MCF 10A (cell line): Measurements from ENCODE around the gene BMPER. TPM values are rescaled to one million over a fixed set of nuclear protein-coding genes. Genes with fewer than 3 reads are reported as not detected.

ENCODE experiments used
- BruUV-seq: library from RNA; stranded (reverse); fragments of 400-500 nt; replicated peaks from 2 replicates; lab custom pipeline; 2021; lab: Mats Ljungman, UMichigan
- CTCF ChIA-PET: fragments of 300-600 bp; sonication (Branson Sonifier 250); formaldehyde crosslinking; extraction: SDS; loops from one replicate; lab custom pipeline; 2021; ENCODE audit warnings: antibody characterized with exemption, inconsistent platforms; lab: Yijun Ruan, JAX
- POLR2A ChIA-PET: fragments of 300-600, 350-650 bp; sonication (Branson Sonifier 250); formaldehyde crosslinking; extraction: SDS; loops from one replicate; lab custom pipeline; 2020; ENCODE audit warnings: antibody characterized with exemption, inconsistent platforms; lab: Yijun Ruan, JAX
- DNase-seq: peaks from one replicate; pipeline ENCODE4 v3.0.0-alpha.2; 2018; ENCODE audit not compliant: unreplicated experiment
- H3K27ac Mint-ChIP-seq: one replicate; pipeline ENCODE4 v1.8.0; 2022; ENCODE audit warnings: mild to moderate bottlenecking, low read depth, mixed read lengths; ENCODE audit not compliant: unreplicated experiment
- H3K27me3 Mint-ChIP-seq: one replicate; pipeline ENCODE4 v1.8.0; 2022; ENCODE audit warnings: mixed read lengths; ENCODE audit not compliant: insufficient read depth, unreplicated experiment
- H3K36me3 Mint-ChIP-seq: one replicate; pipeline ENCODE4 v1.8.0; 2022; ENCODE audit warnings: mild to moderate bottlenecking, moderate library complexity, mixed read lengths; ENCODE audit not compliant: insufficient read depth, unreplicated experiment
- H3K4me1 Mint-ChIP-seq: one replicate; pipeline ENCODE4 v1.8.0; 2022; ENCODE audit warnings: mixed read lengths; ENCODE audit not compliant: insufficient read depth, unreplicated experiment
- H3K4me3 Mint-ChIP-seq: one replicate; pipeline ENCODE4 v1.8.0; 2022; ENCODE audit warnings: mild to moderate bottlenecking, moderate library complexity, mixed read lengths; ENCODE audit not compliant: unreplicated experiment
- H3K9me3 Mint-ChIP-seq: one replicate; pipeline ENCODE4 v1.8.0; 2022; ENCODE audit warnings: mixed read lengths; ENCODE audit not compliant: unreplicated experiment
- CTCF ChIP-seq: fragments of 200-600 bp; IDR thresholded peaks from one replicate; pipeline ENCODE4 v1.8.0; 2022; ENCODE audit warnings: antibody characterized with exemption, mild to moderate bottlenecking; ENCODE audit not compliant: unreplicated experiment
- intact Hi-C: fragments of 100-400 bp; cut with micrococcal nuclease; formaldehyde crosslinking; loops from 2 replicates; pipeline ENCODE4 v1.14.1; 2022
- total RNA-seq: library from RNA; stranded (reverse); gene quantifications from 2 replicates; pipeline ENCODE4 v1.2.3, GENCODE V29; 2022

Gene BMPER
- total RNA-seq, 1 experiment from 2014 or later = 0.40 TPM

- Mint-ChIP-seq H3K27me3 (no peaks in the 10 kb centered on the region), H3K9me3 (no peaks in the 10 kb centered on the region), H3K27ac (no peak overlapping the region), H3K4me3 (no peak overlapping the region), H3K4me1 (peaks cover 15% of the 10 kb centered on the region), H3K36me3 (peaks cover 5% of the 10 kb centered on the region)
- ChIA-PET POLR2A (interaction anchor here (0.6 to 0.7 kb wide), 2 partner anchors 13 to 35 kb away, joined by 3 read pairs; no protein-coding TSS in a partner anchor), CTCF (interaction anchor here (0.9 to 1.1 kb wide), 3 partner anchors 21 to 84 kb away, joined by 3 to 5 read pairs (median 5); no protein-coding TSS in a partner anchor)
- no TSS peak for BruUV-seq
- TF ChIP-seq CTCF = no peak
- DNase-seq = peak; percentile 43
- intact Hi-C loops = no loop called here
These were observed 161.9 kb downstream of the BMPER start for GRCh38 chr7:34067005-34067778.

GRCh38 chr7:34069676-34070075 is 164.3 kb downstream of the BMPER start:
- no peak for TF ChIP-seq CTCF
- no peak overlapping the region for H3K27ac Mint-ChIP-seq
- H3K36me3 Mint-ChIP-seq = peaks cover 5% of the 10 kb centered on the region
- BruUV-seq = no TSS peak
- H3K27me3 Mint-ChIP-seq = no peaks in the 10 kb centered on the region
- no peaks in the 10 kb centered on the region for H3K9me3 Mint-ChIP-seq
- DNase-seq = no peak
- POLR2A ChIA-PET = interaction anchor here (0.9 kb wide), 1 partner anchor 8 kb away, joined by 4 read pairs; no protein-coding TSS in a partner anchor
- no peak overlapping the region for H3K4me3 Mint-ChIP-seq
- intact Hi-C loops = no loop called here
- CTCF ChIA-PET = interaction anchor here (0.7 to 2.8 kb wide), 5 partner anchors 18 to 87 kb away, joined by 3 to 11 read pairs (median 6); no protein-coding TSS in a partner anchor
- H3K4me1 Mint-ChIP-seq = peaks cover 15% of the 10 kb centered on the region

- intact Hi-C loops = no loop called here
- no peak overlapping the region for H3K27ac Mint-ChIP-seq
- no peaks in the 10 kb centered on the region for H3K36me3 Mint-ChIP-seq
- ChIA-PET POLR2A (interaction anchor here (0.7 to 1.1 kb wide), 4 partner anchors 8 to 30 kb away, joined by 3 to 4 read pairs (median 4); no protein-coding TSS in a partner anchor), CTCF (interaction anchor here (0.6 to 2.8 kb wide), 9 partner anchors 17 to 203 kb away, joined by 3 to 11 read pairs (median 3); no protein-coding TSS in a partner anchor)
- TF ChIP-seq CTCF = no peak
- DNase-seq = peak; percentile 56
- no peak overlapping the region for H3K4me3 Mint-ChIP-seq
- H3K4me1 Mint-ChIP-seq = peaks cover 15% of the 10 kb centered on the region
- H3K27me3 Mint-ChIP-seq = no peaks in the 10 kb centered on the region
- no TSS peak for BruUV-seq
- H3K9me3 Mint-ChIP-seq = no peaks in the 10 kb centered on the region
These were observed 165.4 kb downstream of the BMPER start for GRCh38 chr7:34070511-34071323.
